IPS-NIHi7 (cell line): ENCODE data around the gene RGS19.
A peak's percentile ranks its signal among the peaks of the same experiment; 100 is the strongest.
"Not testable (repeated sequence)": the region's sequence is repeated elsewhere in the genome, so short reads cannot be mapped to it uniquely, and the experiment has no call there.

Experiments
- DNase-seq: peaks from one replicate; pipeline ENCODE4 v3.0.0; 2012; ENCODE audit warnings: mixed read lengths; ENCODE audit errors: extremely low spot score

The RGS19 gene

DNA sequence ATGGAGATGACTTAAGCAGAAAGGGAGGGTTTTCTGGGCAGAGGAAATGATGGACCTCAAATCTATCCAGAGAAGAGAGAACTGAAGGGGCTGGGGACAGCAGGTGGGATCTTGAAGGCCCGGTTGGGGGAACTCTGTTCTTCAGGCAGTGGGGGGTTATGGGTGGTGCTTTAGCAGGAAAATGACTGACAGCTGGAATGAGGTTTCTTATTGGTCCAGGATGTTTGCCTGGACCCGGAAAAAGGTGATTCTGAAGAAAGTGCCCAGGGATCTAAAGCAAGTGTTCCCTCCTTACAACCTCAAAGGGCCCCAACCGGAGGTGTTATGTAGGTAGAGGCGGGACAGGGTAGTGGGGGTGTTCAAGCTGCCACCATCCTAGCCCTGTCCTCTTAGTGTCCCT is 16.1 kb upstream of the RGS19 start:
- DNase-seq = no peak

DNA sequence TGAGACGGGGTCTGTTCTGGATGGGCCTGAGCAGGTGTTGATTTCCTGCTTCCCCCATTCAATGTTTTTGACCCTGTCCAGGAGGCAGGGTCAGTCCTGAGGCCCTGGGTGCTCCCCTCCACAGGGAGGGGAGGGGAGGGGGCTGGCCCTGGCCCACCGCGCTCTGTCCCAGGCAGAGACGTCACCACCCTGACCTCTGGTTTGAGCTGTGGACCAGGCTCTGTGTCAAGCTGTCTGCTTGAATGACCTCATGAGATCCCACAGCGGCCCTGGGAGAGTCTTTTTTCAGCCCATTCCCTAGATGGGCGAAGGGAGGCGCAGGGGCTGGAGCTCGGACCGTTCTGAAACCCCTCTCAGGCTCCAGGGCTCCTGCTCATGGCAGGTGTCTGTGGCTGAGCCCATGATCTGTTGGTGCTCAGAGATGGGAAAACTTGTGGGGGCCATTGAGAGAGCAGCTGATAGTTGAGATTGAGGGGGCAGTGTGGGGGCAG is 13.7 kb upstream of the RGS19 start:
- DNase-seq = peak; percentile 40

DNA sequence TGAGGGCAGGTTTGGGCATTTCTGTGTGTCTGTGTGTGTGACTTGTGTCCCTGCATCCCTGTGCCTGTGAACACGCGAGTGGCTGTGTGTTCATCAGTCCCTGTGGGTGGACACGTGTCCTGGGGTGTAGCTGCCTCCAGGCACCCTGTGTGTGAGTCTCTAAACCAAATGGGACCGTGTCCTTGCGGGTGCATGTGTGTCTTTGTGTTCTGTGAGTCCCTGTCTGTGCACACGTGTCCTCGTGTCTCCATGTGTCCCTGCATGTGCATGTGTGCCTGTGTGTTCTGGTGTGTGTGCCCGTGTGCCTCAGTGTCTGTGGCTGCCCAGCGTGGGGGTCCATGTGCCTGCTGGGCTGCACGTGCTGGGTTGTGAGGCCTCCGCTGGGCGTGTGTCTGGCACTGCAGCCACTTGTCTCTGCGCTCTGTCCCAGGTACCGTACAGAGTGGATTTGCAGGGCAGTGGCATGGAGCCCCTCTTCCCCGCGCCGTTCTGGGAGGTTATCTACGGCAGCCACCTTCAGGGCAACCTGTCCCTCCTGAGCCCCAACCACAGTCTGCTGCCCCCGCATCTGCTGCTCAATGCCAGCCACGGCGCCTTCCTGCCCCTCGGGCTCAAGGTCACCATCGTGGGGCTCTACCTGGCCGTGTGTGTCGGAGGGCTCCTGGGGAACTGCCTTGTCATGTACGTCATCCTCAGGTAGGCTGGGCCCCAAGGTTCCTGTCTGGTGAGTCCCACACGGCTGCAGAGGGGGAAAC is 13.1 kb upstream of the RGS19 start:
- DNase-seq = no peak

DNA sequence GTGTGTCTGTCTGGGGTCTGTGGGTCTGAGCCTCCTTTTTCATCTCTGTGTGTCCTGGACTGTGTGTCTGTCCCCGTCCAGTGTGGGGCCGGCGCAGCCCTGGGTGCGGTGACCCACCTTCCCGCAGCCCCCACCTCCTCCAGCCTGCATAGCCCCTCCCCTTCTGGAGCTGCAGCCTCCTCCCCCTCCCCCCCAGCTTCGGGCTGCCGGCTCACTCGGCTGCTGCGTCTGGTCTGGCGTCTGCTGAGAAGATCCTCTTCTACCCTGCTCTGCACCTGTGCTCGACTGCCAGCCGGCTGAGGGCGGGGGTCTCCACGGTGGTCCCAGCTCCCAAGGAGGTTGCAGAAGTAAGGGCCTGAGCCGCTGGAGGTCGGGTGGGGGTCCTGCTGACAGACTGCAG is 12.5 kb upstream of the RGS19 start:
- DNase-seq = peak; percentile 46

DNA sequence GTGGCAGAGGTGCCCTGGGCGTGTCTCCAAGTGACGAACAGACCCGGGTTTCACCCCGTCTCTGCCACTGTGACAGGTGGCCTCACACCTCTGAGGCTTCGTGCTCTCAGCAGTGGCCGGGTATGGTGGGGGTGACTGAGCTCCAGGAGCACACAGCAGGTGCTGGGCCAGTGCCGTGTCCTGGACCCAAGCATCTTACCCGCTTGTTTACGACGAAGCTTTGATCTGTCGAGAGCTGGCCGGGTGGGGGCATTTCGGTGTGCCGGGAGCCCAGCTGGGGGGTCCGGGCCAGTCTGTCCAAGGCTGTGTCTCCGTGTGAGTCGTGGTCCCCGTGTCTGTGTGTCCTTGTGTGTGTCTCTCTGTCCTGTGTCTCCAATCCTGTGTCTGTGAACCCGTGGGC is 12.0 kb upstream of the RGS19 start:
- DNase-seq = no peak

DNA sequence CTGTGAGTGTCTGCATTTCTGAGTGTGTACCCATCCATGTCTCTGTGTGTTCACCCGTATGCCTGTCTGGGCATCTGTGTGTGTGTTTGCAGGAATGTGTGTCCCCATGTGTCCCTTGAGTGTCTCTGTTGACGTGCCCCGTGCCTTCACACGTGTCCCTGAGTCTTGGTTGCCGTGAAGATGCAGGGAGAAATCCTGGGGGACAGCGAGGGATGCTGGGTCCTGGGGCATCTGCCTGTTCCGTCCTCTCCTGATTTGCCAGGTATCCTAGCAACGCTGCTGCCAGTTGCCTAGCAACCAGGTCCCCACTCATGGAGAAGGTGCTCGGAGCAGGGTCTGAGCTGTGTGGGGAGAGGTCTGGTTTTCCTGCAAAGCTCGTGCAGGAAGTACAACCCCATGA is 10.8 kb upstream of the RGS19 start:
- no peak for DNase-seq

DNA sequence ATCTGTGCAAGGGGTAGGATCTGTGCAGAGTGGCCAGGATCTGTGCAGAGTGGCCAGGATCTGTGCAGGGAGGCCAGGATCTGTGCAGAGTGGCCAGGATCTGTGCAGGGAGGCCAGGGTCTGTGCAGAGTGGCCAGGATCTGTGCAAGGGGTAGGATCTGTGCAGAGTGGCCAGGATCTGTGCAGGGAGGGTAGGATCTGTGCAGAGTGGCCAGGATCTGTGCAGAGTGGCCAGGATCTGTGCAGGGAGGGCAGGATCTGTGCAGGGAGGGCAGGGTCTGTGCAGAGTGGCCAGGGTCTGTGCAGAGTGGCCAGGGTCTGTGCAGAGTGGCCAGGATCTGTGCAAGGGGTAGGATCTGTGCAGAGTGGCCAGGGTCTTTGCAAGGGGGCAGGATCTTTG is 9.3 kb upstream of the RGS19 start:
- not testable (repeated sequence) for DNase-seq

DNA sequence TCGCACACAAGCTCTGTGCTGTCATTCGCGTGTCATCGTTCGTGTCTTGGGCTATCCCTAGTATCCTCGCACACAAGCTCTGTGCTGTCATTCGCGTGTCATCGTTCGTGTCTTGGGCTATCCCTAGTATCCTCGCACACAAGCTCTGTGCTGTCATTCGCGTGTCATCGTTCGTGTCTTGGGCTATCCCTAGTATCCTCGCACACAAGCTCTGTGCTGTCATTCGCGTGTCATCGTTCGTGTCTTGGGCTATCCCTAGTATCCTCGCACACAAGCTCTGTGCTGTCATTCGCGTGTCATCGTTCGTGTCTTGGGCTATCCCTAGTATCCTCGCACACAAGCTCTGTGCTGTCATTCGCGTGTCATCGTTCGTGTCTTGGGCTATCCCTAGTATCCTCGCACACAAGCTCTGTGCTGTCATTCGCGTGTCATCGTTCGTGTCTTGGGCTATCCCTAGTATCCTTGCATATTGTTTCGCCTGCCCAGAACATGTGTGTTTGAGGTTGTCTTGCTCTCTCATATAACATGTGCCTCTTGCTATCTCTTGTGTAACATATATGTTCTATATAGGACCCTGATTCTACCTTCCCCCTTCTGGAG is 8.0 kb upstream of the RGS19 start:
- not testable (repeated sequence) for DNase-seq

DNA sequence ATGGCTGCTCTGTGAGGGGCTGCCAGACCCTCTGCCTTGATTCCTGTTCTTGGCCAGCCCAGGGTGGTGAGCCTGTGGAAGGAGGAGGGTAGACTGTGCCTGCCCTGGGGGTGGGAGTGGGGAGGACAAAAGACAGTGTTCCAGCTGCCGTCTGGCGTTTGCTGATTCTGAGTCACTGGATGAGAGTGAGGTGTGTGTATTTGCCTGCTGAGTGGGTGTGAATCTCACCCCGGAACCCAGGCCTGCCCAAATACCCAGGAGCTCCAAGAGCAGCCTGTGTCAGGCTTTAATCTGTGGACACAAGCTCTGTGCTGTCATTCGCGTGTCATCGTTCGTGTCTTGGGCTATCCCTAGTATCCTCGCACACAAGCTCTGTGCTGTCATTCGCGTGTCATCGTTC is 7.5 kb upstream of the RGS19 start:
- no peak for DNase-seq

DNA sequence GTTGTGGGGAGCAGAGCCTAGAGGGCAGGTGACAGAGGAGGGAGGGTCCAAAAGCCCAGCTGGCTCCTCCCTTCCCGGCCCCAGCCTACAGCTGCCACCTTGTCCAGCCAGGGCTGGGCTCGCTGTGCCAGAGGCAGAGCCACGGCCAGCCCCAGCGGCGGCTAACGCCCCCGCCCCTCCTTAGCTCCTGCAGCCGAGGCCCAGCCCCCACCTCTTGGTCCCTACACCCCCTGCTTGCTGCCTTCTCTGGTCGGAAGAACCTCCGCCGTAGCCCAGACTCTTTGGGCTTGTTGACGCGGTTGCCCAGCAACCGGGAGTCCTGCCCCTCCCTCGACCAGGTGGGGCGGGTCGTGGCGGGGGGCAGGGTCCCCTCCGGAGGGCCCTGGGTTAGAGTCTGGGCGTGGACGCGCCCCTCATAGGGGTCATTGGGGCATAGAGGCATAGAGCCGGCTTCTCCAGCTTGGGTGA is 5.4 kb upstream of the RGS19 start:
- peak; percentile 63 for DNase-seq

DNA sequence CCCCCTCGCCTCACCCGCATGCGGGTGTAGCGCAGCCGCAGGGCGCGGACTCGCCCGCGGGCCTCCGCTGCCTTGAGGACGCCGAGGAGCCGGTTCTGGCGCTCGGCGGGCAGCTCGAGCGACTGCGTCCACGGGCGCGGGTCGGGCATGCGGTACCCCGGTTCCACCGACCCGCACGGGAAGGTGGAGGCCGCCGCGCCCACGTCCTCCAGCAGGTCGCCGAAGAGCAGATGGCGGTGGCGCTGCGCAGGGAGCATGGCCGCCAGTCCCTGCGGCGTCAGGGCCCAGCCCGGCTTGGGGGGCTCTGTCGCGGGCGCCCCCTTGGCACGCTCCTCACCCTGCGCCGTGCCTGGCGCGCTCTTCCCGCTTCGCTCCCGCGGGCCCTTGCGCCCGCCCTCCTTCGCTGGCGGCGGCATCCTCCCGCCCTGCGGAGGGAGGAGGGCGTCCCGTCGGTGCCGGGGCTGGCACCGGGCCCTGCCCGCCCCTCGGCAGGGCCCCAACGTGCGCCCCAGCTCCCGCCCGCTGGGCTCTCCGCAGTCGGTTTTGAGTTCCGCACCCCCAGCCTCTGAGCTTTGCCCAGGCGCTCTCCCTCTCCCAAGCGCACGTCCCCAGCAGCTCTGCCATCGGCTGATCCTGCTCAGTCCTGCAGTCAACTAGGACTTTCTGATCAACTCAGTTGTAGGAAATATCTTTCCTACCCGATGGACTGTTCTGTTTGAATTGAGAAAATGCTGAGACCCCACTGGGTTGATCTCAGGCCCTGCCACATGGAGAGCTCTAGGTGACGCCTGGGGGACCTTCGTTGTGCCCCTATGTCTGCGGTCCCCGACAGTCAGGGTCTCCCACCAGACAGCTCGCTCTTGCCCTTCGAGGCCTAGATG is 4.7 kb upstream of the RGS19 start, which contains the start of gene LKAAEAR1:
LKAAEAR1 (minus strand) TSS at position 595 of the 881 bp plus-strand sequence; CDS start at position 416, 179 bp downstream.
- no peak for DNase-seq

DNA sequence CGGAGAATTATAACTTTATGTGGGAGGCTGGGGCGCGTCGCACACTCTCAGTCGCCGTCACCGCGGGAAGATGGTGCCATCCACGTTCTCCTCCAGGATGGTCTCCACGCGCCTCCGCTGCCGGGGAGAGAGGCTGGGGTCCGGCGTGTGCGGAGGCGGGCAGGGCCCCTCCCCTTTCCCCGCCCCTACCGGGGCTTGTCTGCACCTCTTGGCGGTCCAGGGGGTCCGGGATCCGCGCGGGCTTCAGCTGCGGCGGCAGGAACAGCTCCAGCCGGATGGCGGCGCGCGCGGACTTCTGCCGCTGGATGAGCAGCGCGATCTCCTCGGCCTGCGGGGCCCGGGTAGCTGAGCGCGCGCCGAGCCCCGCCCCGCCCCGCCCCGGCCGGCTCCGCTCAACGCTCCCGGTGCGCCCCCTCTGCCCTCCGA is 4.1 kb upstream of the RGS19 start:
- peak; percentile 89 for DNase-seq

DNA sequence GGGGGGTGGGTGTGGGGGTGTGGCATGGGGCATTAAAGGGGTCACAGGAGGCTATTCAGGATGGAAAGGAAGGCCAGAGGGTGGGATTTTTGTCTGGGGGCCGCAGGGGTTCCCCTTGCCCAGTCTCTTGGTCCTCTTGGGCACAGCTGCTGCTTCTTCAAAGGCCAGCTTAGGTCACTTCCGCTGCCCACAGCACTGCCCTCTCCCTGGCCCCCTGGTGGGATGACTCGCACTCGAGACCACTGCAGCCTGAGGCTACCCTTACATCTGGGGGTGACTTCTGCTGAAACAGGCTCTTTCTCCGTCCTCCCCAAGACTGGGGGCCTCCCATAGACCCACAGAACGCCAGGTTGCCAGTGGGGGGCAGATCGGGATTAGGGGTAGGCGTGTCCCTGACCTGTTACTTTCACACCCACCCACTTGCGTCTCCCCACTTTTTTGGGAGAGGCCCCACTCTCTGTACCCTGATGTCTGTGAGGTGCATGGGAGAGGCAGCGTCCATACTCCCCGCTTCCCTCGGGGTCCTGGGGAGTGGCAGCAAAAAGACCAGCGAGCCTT is 3.6 kb upstream of the RGS19 start:
- no peak for DNase-seq

DNA sequence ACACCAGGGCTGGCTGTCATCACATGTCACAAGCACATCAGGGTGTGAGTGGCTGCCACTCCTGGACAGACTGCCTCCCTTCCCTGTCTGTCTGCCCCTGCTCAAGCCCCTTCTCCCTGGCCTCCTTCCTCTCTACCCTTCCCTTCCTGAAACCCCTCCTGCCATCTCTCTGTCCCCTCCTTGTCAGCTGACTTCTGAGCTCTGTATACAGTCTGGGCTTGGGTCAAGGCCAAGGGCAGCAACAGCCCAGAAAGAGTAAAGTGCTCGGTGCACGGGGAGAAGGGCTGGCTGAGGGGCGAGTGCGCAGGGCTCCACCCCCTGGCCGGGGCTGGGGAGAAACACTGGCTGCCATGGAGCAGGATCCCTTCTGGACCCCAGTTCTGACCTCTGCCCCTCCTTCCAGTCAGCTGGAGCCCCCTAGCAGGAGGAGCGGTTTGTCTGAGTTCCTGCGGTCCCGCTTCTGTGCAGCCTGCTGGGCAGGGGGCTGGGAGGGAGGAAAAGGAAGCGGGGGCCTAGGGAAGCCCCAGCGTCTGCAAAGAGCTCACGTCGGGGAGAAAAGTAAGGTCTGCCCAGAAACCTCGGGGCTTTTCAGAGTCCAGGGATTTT is 2.9 kb upstream of the RGS19 start:
- peak; percentile 38 for DNase-seq

DNA sequence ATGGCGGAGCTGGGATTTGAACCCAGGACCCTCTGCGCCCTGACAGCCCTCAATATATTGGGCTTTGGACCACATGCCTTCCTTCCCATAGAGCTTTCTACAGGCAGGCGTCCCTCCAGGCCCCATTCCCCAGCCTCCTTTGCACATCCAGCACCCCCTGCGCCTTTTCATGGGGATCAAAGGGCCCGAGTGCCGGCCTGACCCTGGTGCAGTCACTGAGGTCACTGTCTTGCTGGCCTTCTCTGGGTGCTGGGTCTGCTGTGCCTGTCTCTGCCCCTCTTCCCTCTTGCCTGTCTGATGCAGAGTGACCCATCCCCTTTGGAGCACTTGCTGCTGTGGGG is 2.3 kb upstream of the RGS19 start:
- no peak for DNase-seq

DNA sequence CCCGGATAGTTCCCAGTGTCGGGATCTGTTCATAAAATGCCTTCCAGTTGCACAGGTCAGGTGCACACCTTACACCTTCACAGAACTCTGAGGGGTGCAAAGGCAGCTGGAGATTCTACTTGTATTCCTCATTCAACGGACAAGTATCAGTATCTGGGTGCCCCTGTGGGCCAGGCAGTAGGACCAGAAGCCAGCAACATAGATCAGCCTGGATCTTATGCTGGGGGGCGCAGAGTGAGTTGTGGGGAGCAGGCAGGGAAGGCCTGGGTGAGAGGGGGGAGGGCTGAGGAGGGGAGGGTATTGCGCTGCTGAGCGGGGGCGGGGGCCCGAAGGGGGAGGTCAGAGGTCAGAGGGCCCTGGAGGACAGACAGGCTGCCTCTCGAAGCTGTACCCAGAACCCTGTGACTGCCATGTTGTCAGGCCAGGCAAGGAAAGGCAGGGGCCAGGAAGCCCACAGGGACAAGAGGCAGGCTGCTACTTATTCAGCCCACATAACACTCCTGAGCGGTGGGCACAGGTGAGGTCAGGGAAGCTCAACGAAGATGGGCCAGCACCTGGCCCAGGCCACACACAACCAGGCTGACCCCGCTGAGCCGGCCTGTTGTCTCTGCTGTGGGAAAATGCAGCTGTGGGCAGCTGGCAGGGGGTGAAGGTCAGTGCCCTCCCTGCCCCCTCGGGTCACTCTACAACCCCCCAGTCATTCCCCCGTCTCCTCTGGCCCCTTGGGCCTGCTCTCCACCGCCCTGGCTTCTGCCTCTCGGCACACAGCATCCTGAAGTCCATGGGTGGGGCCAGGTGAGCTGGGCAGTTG is 1.7 kb upstream of the RGS19 start:
- no peak for DNase-seq

DNA sequence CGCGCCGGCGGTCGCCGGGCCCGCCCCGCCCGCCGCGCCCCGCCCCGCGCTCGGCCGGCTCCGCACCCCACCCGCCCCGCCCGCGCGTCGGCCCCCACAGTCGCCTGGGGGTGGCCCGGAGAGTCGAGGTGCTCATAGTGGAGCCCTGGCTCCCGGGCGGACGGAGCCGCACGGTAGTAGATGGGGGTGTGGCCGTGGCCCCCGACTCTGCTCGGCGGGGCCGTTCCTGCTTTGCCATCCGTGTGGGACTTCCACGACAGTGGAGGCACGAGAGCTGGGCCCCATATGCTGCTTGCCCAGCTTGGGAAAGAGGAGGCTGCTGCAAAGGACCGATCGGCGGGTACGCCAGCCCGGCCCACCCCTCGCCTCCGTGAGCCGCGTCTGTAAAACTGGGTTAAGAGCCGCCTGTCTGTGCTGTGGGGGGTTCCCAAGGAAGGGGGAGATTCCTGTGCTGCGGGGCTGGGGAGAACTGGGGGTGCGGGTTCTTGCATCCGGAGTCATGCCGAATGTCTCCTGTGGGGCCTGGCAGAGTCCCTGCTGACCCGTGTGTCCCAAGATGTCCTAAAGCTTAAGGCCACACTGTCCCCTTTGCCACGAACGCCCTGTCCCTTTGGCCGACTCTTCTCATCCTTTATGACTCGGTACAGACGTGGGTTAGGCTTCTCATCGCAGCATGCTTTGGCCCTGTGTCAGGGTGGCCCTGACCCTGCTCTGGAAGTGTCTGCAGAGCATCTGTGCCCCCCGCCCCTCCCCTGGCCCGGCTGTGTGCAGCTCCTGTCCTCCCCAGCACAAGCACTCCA is 895 bp upstream of the RGS19 start, which contains the start of gene OPRL1:
OPRL1 (plus strand) TSS at position 70 of the 800 bp plus-strand sequence. CDS start 12,639 bp downstream, outside the sequence.
- no peak for DNase-seq

DNA sequence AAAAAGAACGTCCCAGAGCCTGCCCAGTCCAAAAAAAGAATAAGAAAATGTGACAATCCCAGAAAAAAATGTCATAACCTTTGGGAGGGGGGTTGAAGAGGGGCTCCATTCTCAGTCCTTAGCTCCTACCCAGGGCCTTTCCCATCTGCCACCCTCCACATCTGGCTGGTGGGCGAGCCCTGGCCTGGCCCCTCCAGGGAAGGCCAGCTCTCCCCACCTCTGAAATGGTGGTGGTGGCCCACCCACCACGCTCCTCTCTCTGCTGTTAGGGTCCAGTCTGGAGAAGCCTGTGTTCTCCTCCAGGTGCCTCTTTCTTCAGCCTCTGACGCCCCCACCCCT is 415 bp downstream of the RGS19 start:
- DNase-seq = no peak

DNA sequence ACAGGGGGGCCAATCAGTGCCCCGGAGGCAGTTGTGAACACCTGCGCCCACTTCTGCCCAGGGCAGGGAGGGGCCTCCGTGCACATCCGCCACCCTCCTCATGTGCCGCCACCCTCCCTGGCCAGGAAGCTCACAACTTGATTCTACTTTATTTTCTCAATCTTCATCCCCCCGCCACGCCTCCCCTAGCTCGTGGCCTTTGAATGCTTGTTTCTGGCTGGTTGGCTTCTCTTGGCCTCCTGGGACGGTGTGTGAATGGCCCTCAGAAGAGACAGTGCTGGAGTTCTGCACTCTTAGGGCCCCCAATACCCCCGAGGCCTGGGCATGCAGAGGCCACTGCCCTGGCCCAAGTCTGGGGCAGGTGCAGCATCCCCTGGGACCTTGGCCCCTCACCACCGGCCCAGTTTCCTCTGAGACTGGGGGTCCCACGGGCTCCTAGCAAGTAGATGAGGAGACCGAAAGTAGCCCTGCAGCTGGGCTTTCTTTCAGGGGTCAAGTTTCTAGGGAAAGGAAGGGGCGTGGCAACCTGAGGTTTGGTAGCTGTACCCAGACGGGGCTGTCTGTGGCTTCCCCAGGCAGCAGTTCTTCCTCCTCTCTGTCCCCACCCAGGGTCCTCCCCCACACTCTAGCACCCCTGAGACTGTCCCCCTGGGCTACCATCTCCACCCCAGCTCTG is 1.3 kb downstream of the RGS19 start:
- DNase-seq = peak; percentile 32
